Lower leg skin (tissue), 3 donors: ENCODE measurements around the gene FAM107B.

Source experiments
- CTCF ChIP-seq, 3 donors: fragments of 450-650 bp; IDR thresholded peaks; one replicate each; pipeline ENCODE4 v1.5.1; 2016; ENCODE audit warnings: antibody characterized with exemption in 3 of 3, mild to moderate bottlenecking in 3 of 3, moderate library complexity in 2 of 3
- POLR2A ChIP-seq, 2 donors: fragments of 450-650 bp; IDR thresholded peaks; one replicate each; pipeline ENCODE4 v1.6.1; 2016 to 2017; ENCODE audit warnings: antibody characterized with exemption in 2 of 2, mild to moderate bottlenecking in 1 of 2, moderate library complexity in 1 of 2

- TF ChIP-seq CTCF (IDR thresholded peaks at IDR 0.05), result peak in 1 of 3 donors; percentile 75
- TF ChIP-seq POLR2A (IDR thresholded peaks at IDR 0.05), result no peak
Observed at GRCh38 chr10:14532473-14533251, 242.0 kb downstream of the FAM107B start.
